ENCODE results near the gene STMP1.

GRCh38 chr7:135684699-135685098, 22.4 kb downstream of the STMP1 start:
- TF ChIP-seq NFYB (CRISPR knock-in tag; conservative IDR thresholded peaks at IDR 0.05; ENCODE audit: low read depth) = no peak
- no peak for TF ChIP-seq CTCF (IDR thresholded peaks at IDR 0.05)
- TF ChIP-seq ELF4 (CRISPR knock-in tag; IDR thresholded peaks at IDR 0.05; ENCODE audit: low read depth) = no peak
- TF ChIP-seq SP1 (CRISPR knock-in tag; conservative IDR thresholded peaks at IDR 0.05) = no peak
- TF ChIP-seq ZNF263 (CRISPR knock-in tag; IDR thresholded peaks at IDR 0.05; ENCODE audit: low read depth) = no peak
- no peak for TF ChIP-seq ESRRA (CRISPR knock-in tag; IDR thresholded peaks at IDR 0.05; ENCODE audit: borderline replicate concordance)
- no peak for TF ChIP-seq NR3C1 (CRISPR knock-in tag; conservative IDR thresholded peaks at IDR 0.05; ENCODE audit: low read depth)
- no peak for TF ChIP-seq CREM (CRISPR knock-in tag; IDR thresholded peaks at IDR 0.05)
- TF ChIP-seq ZNF281 (CRISPR knock-in tag; IDR thresholded peaks at IDR 0.05) = no peak

All from WTC11 (cell line).